ENCODE measurements around the gene SLC34A1. TPM values are rescaled to one million over a fixed set of nuclear protein-coding genes. Genes with fewer than 3 reads are reported as not detected.
A peak's percentile ranks its signal among the peaks of the same experiment; 100 is the strongest.

Gene SLC34A1
- total RNA-seq, 2 donors from 2014 or later, result 0.07 to 0.19 TPM

- ATAC-seq (peak; percentile 81 to 88), DNase-seq (ENCODE audit: low spot score in 2 of 2) (peak; percentile 61 to 64)
- H3K36me3 Mint-ChIP-seq, result no peaks in the 10 kb centered on the region
- H3K9me3 Mint-ChIP-seq, result no peaks in the 10 kb centered on the region
- peak overlapping the region; percentile 70 to 78 for H3K27ac Mint-ChIP-seq
Measured at GRCh38 chr5:177389241-177390169, 5.3 kb downstream of the SLC34A1 start.

- Mint-ChIP-seq H3K36me3 (no peaks in the 10 kb centered on the region), H3K27ac (peak overlapping the region; percentile 19 to 78), H3K9me3 (no peaks in the 10 kb centered on the region)
- DNase-seq (ENCODE audit: low spot score in 2 of 2), result peak; percentile 86 to 93
- ATAC-seq, result peak; percentile 61 to 67
Measured at GRCh38 chr5:177390363-177391300, 6.4 kb downstream of the SLC34A1 start.

- H3K27ac Mint-ChIP-seq, result no peak overlapping the region
- H3K9me3 Mint-ChIP-seq, result no peaks in the 10 kb centered on the region
- DNase-seq (ENCODE audit: low spot score in 2 of 2) (no peak), ATAC-seq (no peak)
- no peaks in the 10 kb centered on the region for H3K36me3 Mint-ChIP-seq
Measured at GRCh38 chr5:177392765-177393164, 8.5 kb downstream of the SLC34A1 start.

- Mint-ChIP-seq H3K36me3 (no peaks in the 10 kb centered on the region), H3K9me3 (no peaks in the 10 kb centered on the region), H3K27ac (no peak overlapping the region)
- ATAC-seq, result no peak
- DNase-seq (ENCODE audit: low spot score in 2 of 2), result no peak
Measured at GRCh38 chr5:177393206-177393765, 9.1 kb downstream of the SLC34A1 start.

- Mint-ChIP-seq H3K36me3 (no peaks in the 10 kb centered on the region), H3K27ac (no peak overlapping the region), H3K9me3 (no peaks in the 10 kb centered on the region)
- ATAC-seq, result no peak
- DNase-seq (ENCODE audit: low spot score in 2 of 2), result no peak
Measured at GRCh38 chr5:177393990-177394389, 9.8 kb downstream of the SLC34A1 start.

GRCh38 chr5:177396078-177396477 lies 11.8 kb downstream of the SLC34A1 start:
- Mint-ChIP-seq H3K9me3 (no peaks in the 10 kb centered on the region), H3K36me3 (no peaks in the 10 kb centered on the region), H3K27ac (peak overlapping the region in 1 of 2 donors; percentile 19)
- ATAC-seq (no peak), DNase-seq (ENCODE audit: low spot score in 2 of 2) (no peak)

- DNase-seq (ENCODE audit: low spot score in 2 of 2), result no peak
- Mint-ChIP-seq H3K36me3 (no peaks in the 10 kb centered on the region), H3K27ac (no peak overlapping the region), H3K9me3 (no peaks in the 10 kb centered on the region)
- no peak for ATAC-seq
Measured at GRCh38 chr5:177396807-177397206, 12.6 kb downstream of the SLC34A1 start.

GRCh38 chr5:177397875-177398390 lies 13.7 kb downstream of the SLC34A1 start:
- H3K36me3 Mint-ChIP-seq, result peaks cover 0 to 4% of the 10 kb centered on the region in 2 donors
- H3K9me3 Mint-ChIP-seq, result no peaks in the 10 kb centered on the region
- DNase-seq (ENCODE audit: low spot score in 2 of 2), result no peak
- no peak for ATAC-seq
- no peak overlapping the region for H3K27ac Mint-ChIP-seq

GRCh38 chr5:177399997-177400868 lies 16.0 kb downstream of the SLC34A1 start, which contains the start of gene PFN3:
Gene PFN3 (minus strand): TSS chr5:177400661. CDS start chr5:177400576, 85 bp downstream.
- Mint-ChIP-seq H3K27ac (no peak within 1 kb of the TSS), H3K9me3 (no peaks in the 10 kb centered on the region), H3K36me3 (peaks cover 0 to 4% of the 10 kb centered on the region in 2 donors)
- ATAC-seq (no peak), DNase-seq (ENCODE audit: low spot score in 2 of 2) (no peak)

GRCh38 chr5:177402271-177403043 lies 18.2 kb downstream of the SLC34A1 start:
- peaks cover 0 to 4% of the 10 kb centered on the region in 2 donors for H3K36me3 Mint-ChIP-seq
- H3K27ac Mint-ChIP-seq, result peak overlapping the region in 1 of 2 donors; percentile 22
- ATAC-seq (peak; percentile 8 to 66), DNase-seq (ENCODE audit: low spot score in 2 of 2) (peak in 1 of 2 donors; percentile 72)
- H3K9me3 Mint-ChIP-seq, result no peaks in the 10 kb centered on the region

- peak; percentile 48 to 56 for ATAC-seq
- H3K27ac Mint-ChIP-seq, result peak overlapping the region in 1 of 2 donors; percentile 22
- H3K9me3 Mint-ChIP-seq, result no peaks in the 10 kb centered on the region
- peaks cover 0 to 4% of the 10 kb centered on the region in 2 donors for H3K36me3 Mint-ChIP-seq
- peak; percentile 58 to 73 for DNase-seq (ENCODE audit: low spot score in 2 of 2)
Measured at GRCh38 chr5:177403102-177403791, 19.0 kb downstream of the SLC34A1 start.

- Mint-ChIP-seq H3K27ac (peak overlapping the region in 1 of 2 donors; percentile 31), H3K36me3 (peaks cover 0 to 4% of the 10 kb centered on the region in 2 donors), H3K9me3 (no peaks in the 10 kb centered on the region)
- DNase-seq (ENCODE audit: low spot score in 2 of 2) (peak; percentile 85 to 88), ATAC-seq (peak; percentile 89 to 92)
Measured at GRCh38 chr5:177403792-177404640, 19.8 kb downstream of the SLC34A1 start.

- Mint-ChIP-seq H3K36me3 (peaks cover 0 to 4% of the 10 kb centered on the region in 2 donors), H3K9me3 (no peaks in the 10 kb centered on the region), H3K27ac (peak overlapping the region in 1 of 2 donors; percentile 31)
- DNase-seq (ENCODE audit: low spot score in 2 of 2), result no peak
- ATAC-seq, result no peak
Measured at GRCh38 chr5:177404641-177405179, 20.5 kb downstream of the SLC34A1 start.

Measured in activated naive CD4-positive, alpha-beta T cell treated with anti-CD3 and anti-CD28 coated beads, Interleukin-2, amount 50 U/mL, for 72 hours (primary cell).